ENCODE data around the gene GDNF.
A peak's percentile ranks its signal among the peaks of the same experiment; 100 is the strongest.

GDNF gene

GRCh38 chr5:37844009-37844408 is 4.2 kb upstream of the GDNF start:
- TF ChIP-seq CTCF (IDR thresholded peaks at IDR 0.05): no peak

GRCh38 chr5:37842048-37842447 is 2.2 kb upstream of the GDNF start:
- no peak for TF ChIP-seq CTCF (IDR thresholded peaks at IDR 0.05)

- no peak for TF ChIP-seq CTCF (IDR thresholded peaks at IDR 0.05)
Measured at GRCh38 chr5:37841203-37841602, 1.4 kb upstream of the GDNF start.

GRCh38 chr5:37840053-37841034 is 503 bp upstream of the GDNF start:
- TF ChIP-seq CTCF (IDR thresholded peaks at IDR 0.05): no peak; the same call in 1 of the 2 replicates

GRCh38 chr5:37838933-37839341 is 904 bp downstream of the GDNF start:
- no peak for TF ChIP-seq CTCF (IDR thresholded peaks at IDR 0.05)

GRCh38 chr5:37838152-37838932 is 1.5 kb downstream of the GDNF start:
- no peak for TF ChIP-seq CTCF (IDR thresholded peaks at IDR 0.05)

- TF ChIP-seq CTCF (IDR thresholded peaks at IDR 0.05): peak; percentile 77
Measured at GRCh38 chr5:37837414-37838032, 2.3 kb downstream of the GDNF start.
